ENCODE measurements around the gene GRHL1. TPM values are rescaled to one million over a fixed set of nuclear protein-coding genes. Genes with fewer than 3 reads are reported as not detected.

Gene GRHL1
- total and polyA plus RNA-seq, 9 of the 15 experiments (the other 6 are each of a cell fraction or from before 2014, with no cell fraction given): 1.7 to 6.1 (median 4.7) TPM

- TF ChIP-seq TEAD4 (IDR thresholded peaks at IDR 0.05; ENCODE audit: low read length): no peak
- TF ChIP-seq TEAD4 (CRISPR knock-in tag; IDR thresholded peaks at IDR 0.05; ENCODE audit: borderline replicate concordance): no peak
Observed at GRCh38 chr2:9951522-9952285, at the start of gene GRHL1 (continued).

- CTCF ChIA-PET (ENCODE audit: low intra/inter-chr PET ratio): no interaction called here
- no peak for ATAC-seq
- Histone ChIP-seq H4K20me1 (replicated peaks; ENCODE audit: control insufficient read depth, insufficient read depth, low read length) (no peaks in the 10 kb centered on the region), H3K27me3 (ENCODE audit: control insufficient read depth in 2 of 2, insufficient read depth in 2 of 2, low read length in 2 of 2) (no peaks in the 10 kb centered on the region), H2AFZ (ENCODE audit: low read depth, low read length) (no peak overlapping the region), H3K4me1 (replicated peaks in 1 of 2; ENCODE audit: control insufficient read depth in 2 of 2, insufficient read depth in 2 of 2, low read length in 2 of 2) (peaks cover 0 to 3% of the 10 kb centered on the region in 2 experiments; a peak in 2 of 5 replicates), H3K9ac (ENCODE audit: insufficient read depth in 1 of 2, low read depth in 2 of 2, low read length in 2 of 2) (no peak overlapping the region), H3K9me1 (ENCODE audit: control insufficient read depth, insufficient read depth, low read length) (no peaks in the 10 kb centered on the region), H3K27ac (ENCODE audit: extremely low read depth, low read depth, low read length) (no peak overlapping the region), H3K79me2 (ENCODE audit: control insufficient read depth, insufficient read depth, low read length) (no peaks in the 10 kb centered on the region), H3K9me3 (replicated peaks; ENCODE audit: control insufficient read depth, insufficient read depth, low read depth, low read length) (no peaks in the 10 kb centered on the region), H3K4me3 (no peak overlapping the region), H3K36me3 (ENCODE audit: control insufficient read depth, insufficient read depth, low read length) (no peaks in the 10 kb centered on the region; the same call in 1 of the 3 replicates), H3K4me2 (ENCODE audit: insufficient read depth, low read length) (no peak overlapping the region)
- intact Hi-C loops (cut with micrococcal nuclease): no loop called here
- FAIRE-seq: peak; percentile 19
- 0% methylated on average over 1 of the region's 1 CpG for WGBS (ENCODE audit: insufficient coverage, low coverage, missing lambda C conversion rate)
- no TSS peak for BruUV-seq (replicated peaks)
- POLR2A ChIA-PET: interaction anchor here (0.7 kb wide), 1 partner anchor 667 kb away, joined by 5 read pairs; no protein-coding TSS in a partner anchor
- in situ Hi-C loops (cut with MboI): no loop called here
- no peak for DNase-seq (ENCODE audit: extremely low read depth in 1 of 4, low spot score in 3 of 4)
- TF ChIP-seq TAF9B (IDR thresholded peaks at IDR 0.05; ENCODE audit: partially characterized antibody) (no peak), ZNF263 (CRISPR knock-in tag; IDR thresholded peaks at IDR 0.05; ENCODE audit: borderline replicate concordance) (no peak), BCLAF1 (IDR thresholded peaks at IDR 0.05; ENCODE audit: borderline replicate concordance in 1 of 2, control insufficient read depth in 1 of 2, low read depth in 2 of 2, low read length in 1 of 2) (no peak), ZNF449 (CRISPR knock-in tag; IDR thresholded peaks at IDR 0.05) (no peak), CHAMP1 (IDR thresholded peaks at IDR 0.05) (no peak), SP1 (CRISPR knock-in tag; IDR thresholded peaks at IDR 0.05) (no peak), ZNF76 (CRISPR knock-in tag; IDR thresholded peaks at IDR 0.05; ENCODE audit: borderline replicate concordance) (no peak), ZNF699 (CRISPR knock-in tag; IDR thresholded peaks at IDR 0.05; ENCODE audit: insufficient replicate concordance) (no peak), MEF2A (IDR thresholded peaks at IDR 0.05; ENCODE audit: control insufficient read depth, low read depth, low read length) (no peak)
Observed at GRCh38 chr2:9905413-9905812, 46.1 kb upstream of the GRHL1 start.

Measured in K562 (cell line).